GM12878 (cell line): ENCODE data around the gene SLC12A5. TPM values are rescaled to one million over a fixed set of nuclear protein-coding genes. Genes with fewer than 3 reads are reported as not detected.

ENCODE experiments used
- BMI1 ChIP-seq: fragments of 450-650 bp; IDR thresholded peaks from 2 replicates; pipeline ENCODE4 v1.6.1; 2016; ENCODE audit warnings: mild to moderate bottlenecking, moderate library complexity, borderline replicate concordance
- DPF2 ChIP-seq: fragments of 450-650 bp; IDR thresholded peaks from 2 replicates; pipeline ENCODE4 v1.6.1; 2017; ENCODE audit warnings: mild to moderate bottlenecking
- EED ChIP-seq: sonication (generic); IDR thresholded peaks from 2 replicates; pipeline ENCODE4 v1.6.1; 2016; ENCODE audit warnings: antibody characterized with exemption, low read depth
- EP300 ChIP-seq, 2 experiments: fragments of 150-350 bp in 1 of 2; IDR thresholded peaks; 2 replicates each; pipeline ENCODE4 v1.6.1; 2011 to 2012; ENCODE audit warnings: low read depth in 2 of 2, low read length in 2 of 2, borderline replicate concordance in 1 of 2, improper control_type of control experiment in 1 of 2, inconsistent platforms in 1 of 2; ENCODE audit not compliant: control insufficient read depth in 1 of 2
- GABPA ChIP-seq: IDR thresholded peaks from 2 replicates; pipeline ENCODE4 v1.6.1; 2014; ENCODE audit warnings: antibody characterized with exemption, low read depth, mild to moderate bottlenecking, inconsistent platforms
- GATAD2B ChIP-seq: fragments of 450-650 bp; conservative IDR thresholded peaks from 2 replicates; pipeline ENCODE4 v1.6.1; 2017; ENCODE audit warnings: low read depth, mild to moderate bottlenecking, moderate library complexity
- IKZF2 ChIP-seq, 2 experiments: fragments of 450-650 bp; IDR thresholded peaks; 2 replicates each; pipeline ENCODE4 v1.6.1; 2017; ENCODE audit warnings: mild to moderate bottlenecking in 2 of 2, moderate library complexity in 2 of 2
- IRF5 ChIP-seq: fragments of 450-650 bp; IDR thresholded peaks from 2 replicates; pipeline ENCODE4 v1.6.1; 2017; ENCODE audit warnings: borderline replicate concordance
- MEF2B ChIP-seq: fragments of 450-650 bp; IDR thresholded peaks from 2 replicates; pipeline ENCODE4 v1.6.1; 2018; ENCODE audit warnings: mild to moderate bottlenecking, moderate library complexity; ENCODE audit not compliant: partially characterized antibody, poor library complexity, severe bottlenecking
- MTA3 ChIP-seq: IDR thresholded peaks from 2 replicates; pipeline ENCODE4 v1.6.1; 2012; ENCODE audit warnings: low read length, inconsistent platforms, borderline replicate concordance
- MYC ChIP-seq: IDR thresholded peaks from 2 replicates; pipeline ENCODE4 v1.6.1; 2011; ENCODE audit warnings: mild to moderate bottlenecking, low read length, moderate library complexity, inconsistent platforms; ENCODE audit not compliant: insufficient read depth, insufficient replicate concordance, insufficient read length, severe bottlenecking
- NFIC ChIP-seq: IDR thresholded peaks from 2 replicates; pipeline ENCODE4 v1.6.1; 2012; ENCODE audit warnings: low read depth, mild to moderate bottlenecking, inconsistent platforms, low read length, moderate library complexity
- RUNX3 ChIP-seq: IDR thresholded peaks from 2 replicates; pipeline ENCODE4 v1.6.1; 2012; ENCODE audit warnings: low read length, inconsistent platforms
- TCF7 ChIP-seq: IDR thresholded peaks from 2 replicates; pipeline ENCODE4 v1.6.1; 2014; ENCODE audit warnings: antibody characterized with exemption, borderline replicate concordance
- YY1 ChIP-seq: IDR thresholded peaks from 2 replicates; pipeline ENCODE4 v1.6.1; 2011; ENCODE audit warnings: low read depth, mild to moderate bottlenecking, low read length
- ZNF217 ChIP-seq: fragments of 450-650 bp; IDR thresholded peaks from 2 replicates; pipeline ENCODE4 v1.6.1; 2017; ENCODE audit warnings: antibody characterized with exemption, mild to moderate bottlenecking
- polyA plus RNA-seq, 11 experiments: library from polyadenylated mRNA; depleted of rRNA in 4 of 11; unstranded in 6 of 11; stranded (reverse) in 5 of 11; fragments of >200 nt; fragmentation: Nextera tagmentation in 4 of 11; fragmentation: Illumina TruSeq in 1 of 11; extraction: Ambion mirVana in 4 of 11; extraction: Trizol in 1 of 11; gene quantifications; 1 replicate in 1 of 11; 2 replicates in 10 of 11; pipeline versions ENCODE4 v1.2.1 to v1.2.3, GENCODE V29; 2011 to 2016; ENCODE audit warnings: inconsistent platforms in 2 of 11, missing spikeins in 2 of 11, low read depth in 1 of 11
- total RNA-seq, 4 experiments: library from RNA; depleted of rRNA in 3 of 4; stranded (reverse); fragments of >200 nt in 3 of 4; fragmentation: Illumina TruSeq in 1 of 4; extraction: Trizol in 1 of 4; gene quantifications; 2 replicates each; pipeline versions ENCODE4 v1.2.1 to v1.2.3, GENCODE V29; 2013 to 2021

SLC12A5 gene
- total and polyA plus RNA-seq, 10 of the 15 experiments (the other 5 are each of a cell fraction or from before 2014, with no cell fraction given) = 0.26 to 2.7 (median 1.2) TPM

- TF ChIP-seq BMI1 (no peak), DPF2 (peak; percentile 74), GABPA (peak; percentile 31; the same call in 1 of the 2 replicates), YY1 (no peak), EED (peak; percentile 86; the same call in 1 of the 2 replicates), RUNX3 (peak; percentile 97), MEF2B (peak; percentile 20), ZNF217 (no peak), EP300 (IDR thresholded peaks at IDR 0.05; ENCODE audit: borderline replicate concordance in 1 of 2, control insufficient read depth in 1 of 2, low read depth in 2 of 2, low read length in 2 of 2) (0 out of 4 replicates have a peak, but pooled peaks of 1 of the 2 experiments have one; percentile 53), MYC (no peak), NFIC (peak; percentile 70; the same call in 1 of the 2 replicates), TCF7 (no peak), MTA3 (peak; percentile 51; the same call in 1 of the 2 replicates), IRF5 (no peak), GATAD2B (no peak), IKZF2 (IDR thresholded peaks at IDR 0.05) (peak; percentile 76 to 77)
Measured at GRCh38 chr20:46004889-46005473, 24.0 kb upstream of the SLC12A5 start (continued).
